ENCODE data around the gene ANKZF1.

The ANKZF1 gene

GRCh38 chr2:219261024-219261855 is 31.6 kb downstream of the ANKZF1 start:
- no peak overlapping the region for H3K9ac ChIP-seq (ENCODE audit: low read length)
- no peak overlapping the region for H2AFZ ChIP-seq (ENCODE audit: insufficient read depth, low read length, poor library complexity)
- H3K18ac ChIP-seq (ENCODE audit: low read length) = no peak overlapping the region
- H3K14ac ChIP-seq (ENCODE audit: low read length) = no peak overlapping the region
- H3K79me2 ChIP-seq (ENCODE audit: control insufficient read depth, insufficient read depth, low read length, poor library complexity) = no peaks in the 10 kb centered on the region
- no peaks in the 10 kb centered on the region for H3K79me1 ChIP-seq (ENCODE audit: low read length)
- no peak for DNase-seq
- H2BK5ac ChIP-seq (ENCODE audit: low read depth, low read length, poor library complexity) = no peak overlapping the region
- H3K4me2 ChIP-seq (ENCODE audit: low read length) = no peak overlapping the region
- no peak overlapping the region for H2AK5ac ChIP-seq (ENCODE audit: low read length)
- H3K9me3 ChIP-seq (ENCODE audit: insufficient read depth, low read depth, low read length) = peaks cover 1% of the 10 kb centered on the region
- H4K8ac ChIP-seq (ENCODE audit: low read depth, low read length) = no peak overlapping the region
- no peak overlapping the region for H4K12ac ChIP-seq (ENCODE audit: low read depth, low read length)
- H3K4me3 ChIP-seq (ENCODE audit: low read depth, low read length) = no peak overlapping the region
- no peaks in the 10 kb centered on the region for H3K36me3 ChIP-seq (ENCODE audit: control insufficient read depth in 1 of 2, insufficient read depth in 2 of 2, low read length in 2 of 2)
- H3K23ac ChIP-seq (ENCODE audit: low read length) = no peak overlapping the region
- H2BK120ac ChIP-seq (ENCODE audit: insufficient read depth, low read length, poor library complexity) = no peak overlapping the region
- no CpG with 5 or more reads among the region's 5 CpGs for WGBS (ENCODE audit: extremely low coverage, insufficient coverage, insufficient read length)
- no peaks in the 10 kb centered on the region for H3K4me1 ChIP-seq (ENCODE audit: control insufficient read depth in 1 of 2, insufficient read depth in 2 of 2, low read length in 2 of 2)
- H3K27ac ChIP-seq (ENCODE audit: low read depth, low read length) = no peak overlapping the region
- no peak overlapping the region for H3K4ac ChIP-seq (ENCODE audit: low read depth, low read length)
- H4K91ac ChIP-seq (ENCODE audit: low read depth, low read length) = no peak overlapping the region
- no peaks in the 10 kb centered on the region for H3K27me3 ChIP-seq (ENCODE audit: insufficient read depth, low read length)
- no peak overlapping the region for H2BK12ac ChIP-seq (ENCODE audit: low read length)

DNA sequence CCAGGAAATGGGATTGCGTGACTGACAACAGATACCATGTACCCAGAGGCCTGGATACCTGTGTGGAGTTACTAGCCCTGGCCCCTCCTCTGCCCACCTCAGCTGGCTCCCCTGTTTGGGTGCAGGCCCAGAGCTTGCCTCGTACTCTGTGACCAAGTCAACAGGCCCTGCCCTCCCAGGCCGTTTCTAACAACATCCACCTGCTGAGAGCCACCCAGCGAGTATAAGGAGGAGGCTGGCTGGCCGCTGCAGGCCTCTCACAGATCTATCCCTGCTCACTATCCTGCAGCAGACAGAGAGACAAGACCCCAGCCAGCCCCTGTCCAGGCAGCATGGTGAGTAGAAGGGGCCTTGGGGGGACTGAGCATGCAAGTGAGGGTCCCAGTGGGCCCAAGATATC is 36.6 kb downstream of the ANKZF1 start:
- H3K9me3 ChIP-seq (ENCODE audit: insufficient read depth, low read depth, low read length) = peaks cover 1% of the 10 kb centered on the region
- H3K4me2 ChIP-seq (ENCODE audit: low read length) = no peak overlapping the region
- H3K36me3 ChIP-seq (ENCODE audit: control insufficient read depth in 1 of 2, insufficient read depth in 2 of 2, low read length in 2 of 2) = no peaks in the 10 kb centered on the region
- H3K27ac ChIP-seq (ENCODE audit: low read depth, low read length) = no peak overlapping the region
- H4K91ac ChIP-seq (ENCODE audit: low read depth, low read length) = no peak overlapping the region
- H3K23ac ChIP-seq (ENCODE audit: low read length) = no peak overlapping the region
- no peak overlapping the region for H3K14ac ChIP-seq (ENCODE audit: low read length)
- no peak overlapping the region for H3K4me3 ChIP-seq (ENCODE audit: low read depth, low read length)
- no peaks in the 10 kb centered on the region for H3K4me1 ChIP-seq (ENCODE audit: control insufficient read depth in 1 of 2, insufficient read depth in 2 of 2, low read length in 2 of 2)
- H2BK5ac ChIP-seq (ENCODE audit: low read depth, low read length, poor library complexity) = no peak overlapping the region
- no peaks in the 10 kb centered on the region for H3K79me1 ChIP-seq (ENCODE audit: low read length)
- no peak for DNase-seq
- no peak overlapping the region for H3K18ac ChIP-seq (ENCODE audit: low read length)
- no peak overlapping the region for H3K4ac ChIP-seq (ENCODE audit: low read depth, low read length)
- no peak overlapping the region for H2AK5ac ChIP-seq (ENCODE audit: low read length)
- H2AFZ ChIP-seq (ENCODE audit: insufficient read depth, low read length, poor library complexity) = no peak overlapping the region
- H2BK120ac ChIP-seq (ENCODE audit: insufficient read depth, low read length, poor library complexity) = no peak overlapping the region
- H3K27me3 ChIP-seq (ENCODE audit: insufficient read depth, low read length) = no peaks in the 10 kb centered on the region
- H4K8ac ChIP-seq (ENCODE audit: low read depth, low read length) = no peak overlapping the region
- no peak overlapping the region for H2BK12ac ChIP-seq (ENCODE audit: low read length)
- no peaks in the 10 kb centered on the region for H3K79me2 ChIP-seq (ENCODE audit: control insufficient read depth, insufficient read depth, low read length, poor library complexity)
- no peak overlapping the region for H3K9ac ChIP-seq (ENCODE audit: low read length)
- H4K12ac ChIP-seq (ENCODE audit: low read depth, low read length) = no peak overlapping the region
- WGBS (ENCODE audit: extremely low coverage, insufficient coverage, insufficient read length) = no CpG with 5 or more reads among the region's 5 CpGs

- Histone ChIP-seq H3K79me2 (ENCODE audit: control insufficient read depth, insufficient read depth, low read length, poor library complexity) (no peaks in the 10 kb centered on the region), H2BK5ac (ENCODE audit: low read depth, low read length, poor library complexity) (no peak overlapping the region)
Observed at GRCh38 chr2:219266886-219267285, 37.3 kb downstream of the ANKZF1 start.

DNA sequence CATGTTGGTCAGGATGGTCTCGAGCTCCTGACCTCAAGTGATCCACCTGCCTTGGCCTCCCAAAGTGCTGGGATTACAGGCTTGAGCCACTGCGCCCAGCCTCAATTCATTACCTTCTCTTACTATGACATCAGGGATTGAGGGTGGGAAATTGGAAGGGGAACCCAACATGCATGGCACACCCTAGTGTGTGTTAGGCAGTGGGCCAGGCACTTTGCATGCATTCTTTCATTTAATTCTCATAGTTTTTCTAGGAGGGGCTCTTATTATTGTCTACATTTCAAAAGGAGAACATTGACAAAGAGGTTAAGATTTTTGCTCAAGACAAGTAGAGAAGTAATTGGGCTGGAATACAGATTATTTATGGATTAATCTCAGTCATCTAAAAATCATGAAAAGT is 38.7 kb downstream of the ANKZF1 start:
- H3K27me3 ChIP-seq (ENCODE audit: insufficient read depth, low read length) = no peaks in the 10 kb centered on the region
- no peaks in the 10 kb centered on the region for H3K79me1 ChIP-seq (ENCODE audit: low read length)
- no peak overlapping the region for H4K8ac ChIP-seq (ENCODE audit: low read depth, low read length)
- no peak overlapping the region for H3K4ac ChIP-seq (ENCODE audit: low read depth, low read length)
- H3K9me3 ChIP-seq (ENCODE audit: insufficient read depth, low read depth, low read length) = peaks cover 1% of the 10 kb centered on the region
- no peak overlapping the region for H2AFZ ChIP-seq (ENCODE audit: insufficient read depth, low read length, poor library complexity)
- no peak overlapping the region for H3K4me3 ChIP-seq (ENCODE audit: low read depth, low read length)
- DNase-seq = no peak
- H3K4me2 ChIP-seq (ENCODE audit: low read length) = no peak overlapping the region
- no peak overlapping the region for H4K12ac ChIP-seq (ENCODE audit: low read depth, low read length)
- H2BK120ac ChIP-seq (ENCODE audit: insufficient read depth, low read length, poor library complexity) = no peak overlapping the region
- no peak overlapping the region for H3K9ac ChIP-seq (ENCODE audit: low read length)
- H3K4me1 ChIP-seq (ENCODE audit: control insufficient read depth in 1 of 2, insufficient read depth in 2 of 2, low read length in 2 of 2) = peaks cover 0 to 2% of the 10 kb centered on the region in 2 experiments
- H2BK12ac ChIP-seq (ENCODE audit: low read length) = no peak overlapping the region
- no peak overlapping the region for H3K14ac ChIP-seq (ENCODE audit: low read length)
- no peak overlapping the region for H3K23ac ChIP-seq (ENCODE audit: low read length)
- no peaks in the 10 kb centered on the region for H3K79me2 ChIP-seq (ENCODE audit: control insufficient read depth, insufficient read depth, low read length, poor library complexity)
- H3K18ac ChIP-seq (ENCODE audit: low read length) = no peak overlapping the region
- no peaks in the 10 kb centered on the region for H3K36me3 ChIP-seq (ENCODE audit: control insufficient read depth in 1 of 2, insufficient read depth in 2 of 2, low read length in 2 of 2)
- no peak overlapping the region for H3K27ac ChIP-seq (ENCODE audit: low read depth, low read length)
- H4K91ac ChIP-seq (ENCODE audit: low read depth, low read length) = no peak overlapping the region
- H2AK5ac ChIP-seq (ENCODE audit: low read length) = no peak overlapping the region
- no peak overlapping the region for H2BK5ac ChIP-seq (ENCODE audit: low read depth, low read length, poor library complexity)
- no CpG with 5 or more reads among the region's 2 CpGs for WGBS (ENCODE audit: extremely low coverage, insufficient coverage, insufficient read length)

More at GRCh38 chr2:219266886-219267285, 37.3 kb downstream of the ANKZF1 start:
- peaks cover 1% of the 10 kb centered on the region for H3K9me3 ChIP-seq (ENCODE audit: insufficient read depth, low read depth, low read length)
- H3K9ac ChIP-seq (ENCODE audit: low read length) = no peak overlapping the region
- H3K27ac ChIP-seq (ENCODE audit: low read depth, low read length) = no peak overlapping the region
- no peaks in the 10 kb centered on the region for H3K27me3 ChIP-seq (ENCODE audit: insufficient read depth, low read length)
- H2BK12ac ChIP-seq (ENCODE audit: low read length) = no peak overlapping the region
- WGBS (ENCODE audit: extremely low coverage, insufficient coverage, insufficient read length) = no CpG with 5 or more reads among the region's 1 CpG
- no peaks in the 10 kb centered on the region for H3K79me1 ChIP-seq (ENCODE audit: low read length)
- no peak for DNase-seq
- no peaks in the 10 kb centered on the region for H3K36me3 ChIP-seq (ENCODE audit: control insufficient read depth in 1 of 2, insufficient read depth in 2 of 2, low read length in 2 of 2)
- H3K23ac ChIP-seq (ENCODE audit: low read length) = no peak overlapping the region
- H2AFZ ChIP-seq (ENCODE audit: insufficient read depth, low read length, poor library complexity) = no peak overlapping the region
- no peak overlapping the region for H4K8ac ChIP-seq (ENCODE audit: low read depth, low read length)
- H2AK5ac ChIP-seq (ENCODE audit: low read length) = no peak overlapping the region
- no peak overlapping the region for H3K14ac ChIP-seq (ENCODE audit: low read length)
- no peak overlapping the region for H3K4me2 ChIP-seq (ENCODE audit: low read length)
- H2BK120ac ChIP-seq (ENCODE audit: insufficient read depth, low read length, poor library complexity) = no peak overlapping the region
- H4K12ac ChIP-seq (ENCODE audit: low read depth, low read length) = no peak overlapping the region
- no peak overlapping the region for H3K4ac ChIP-seq (ENCODE audit: low read depth, low read length)
- no peak overlapping the region for H3K18ac ChIP-seq (ENCODE audit: low read length)
- H3K4me1 ChIP-seq (ENCODE audit: control insufficient read depth in 1 of 2, insufficient read depth in 2 of 2, low read length in 2 of 2) = no peaks in the 10 kb centered on the region
- no peak overlapping the region for H3K4me3 ChIP-seq (ENCODE audit: low read depth, low read length)
- H4K91ac ChIP-seq (ENCODE audit: low read depth, low read length) = no peak overlapping the region

All from trophoblast cell (in vitro differentiated cells and primary cell).